B cell (primary cell): ENCODE data around the gene NPHS1.

Source experiments
- CTCF ChIP-seq: fragments of 200-600 bp; IDR thresholded peaks from one replicate; pipeline ENCODE4 v1.8.0; 2022; ENCODE audit warnings: antibody characterized with exemption, mild to moderate bottlenecking
- EZH2 ChIP-seq: IDR thresholded peaks from 2 replicates; pipeline ENCODE4 v1.6.1; 2012; ENCODE audit warnings: borderline replicate concordance, low read depth, mild to moderate bottlenecking, moderate library complexity, low read length; ENCODE audit not compliant: insufficient read depth, poor library complexity, severe bottlenecking

DNA sequence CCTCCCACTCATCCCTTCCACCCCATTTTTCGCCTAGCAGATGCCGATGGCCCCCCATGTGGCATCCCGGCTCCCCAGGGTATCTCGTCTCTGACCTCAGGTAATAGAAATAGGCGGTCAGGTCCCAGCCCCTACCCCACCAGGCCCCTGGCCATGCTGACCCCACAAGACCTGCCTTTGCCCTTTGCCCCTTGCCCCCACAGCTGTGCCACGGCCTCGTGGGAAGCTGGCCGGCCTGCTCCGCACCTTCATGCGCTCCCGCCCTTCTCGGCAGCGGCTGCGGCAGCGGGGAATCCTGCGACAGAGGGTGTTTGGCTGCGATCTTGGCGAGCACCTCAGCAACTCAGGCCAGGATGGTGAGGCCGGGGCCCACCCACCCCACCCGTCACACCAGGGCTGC lies 71.6 kb downstream of the NPHS1 start:
- TF ChIP-seq CTCF (no peak), EZH2 (no peak)
